HEK293 (cell line): ENCODE data around the gene LAG3.

Experiments
- CTCF ChIA-PET: fragments of 350-600 bp; formaldehyde crosslinking; extraction: SDS; loops from one replicate; lab custom pipeline; 2021; ENCODE audit warnings: antibody characterized with exemption; lab: Yijun Ruan, JAX
- POLR2A ChIA-PET: fragments of 300-600 bp; formaldehyde crosslinking; extraction: SDS; loops from one replicate; lab custom pipeline; 2020; ENCODE audit warnings: antibody characterized with exemption, inconsistent platforms; lab: Yijun Ruan, JAX
- H3K27ac ChIP-seq: fragments of 200-500 bp; sonication (Bioruptor generic); 2 replicates; pipeline ENCODE4 v1.5.1; 2014; ENCODE audit warnings: low read depth, low read length, control low read depth, inconsistent platforms; ENCODE audit errors: extremely low read depth
- H3K36me3 ChIP-seq, 2 experiments: fragments of 200-500 bp in 1 of 2; sonication (Bioruptor generic) in 1 of 2; 1 replicate in 1 of 2; 2 replicates in 1 of 2; pipeline ENCODE4 v1.5.1; 2014 to 2017; ENCODE audit warnings: inconsistent platforms in 2 of 2, low read length in 2 of 2; ENCODE audit not compliant: control insufficient read depth in 2 of 2, insufficient read depth in 1 of 2
- H3K4me1 ChIP-seq: fragments of 200-500 bp; sonication (Bioruptor generic); 2 replicates; pipeline ENCODE4 v1.5.1; 2014; ENCODE audit warnings: mild to moderate bottlenecking, low read length, inconsistent platforms; ENCODE audit not compliant: control insufficient read depth, insufficient read depth
- H3K4me3 ChIP-seq: 2 replicates; pipeline ENCODE4 v1.5.1; 2011; ENCODE audit warnings: low read depth, mild to moderate bottlenecking, control low read depth, low read length, moderate library complexity
- H3K9me3 ChIP-seq: fragments of 200-500 bp; sonication (Bioruptor generic); 2 replicates; pipeline ENCODE4 v1.5.1; 2014; ENCODE audit warnings: low read depth, low read length, inconsistent platforms; ENCODE audit not compliant: control insufficient read depth, insufficient read depth
- GLIS2 ChIP-seq: fragments of 450-650 bp; formaldehyde crosslinking; IDR thresholded peaks from 2 replicates; pipeline ENCODE4 v1.5.1; 2016; ENCODE audit warnings: missing biosample characterization, missing genetic modification characterization
- SP2 ChIP-seq: fragments of 450-650 bp; formaldehyde crosslinking; IDR thresholded peaks from 2 replicates; pipeline ENCODE4 v1.5.1; 2016; ENCODE audit warnings: missing biosample characterization, missing genetic modification characterization
- ZBTB21 ChIP-seq: fragments of 450-650 bp; formaldehyde crosslinking; IDR thresholded peaks from 2 replicates; pipeline ENCODE4 v1.5.1; 2017; ENCODE audit warnings: missing biosample characterization, missing genetic modification characterization
- ZNF114 ChIP-seq: fragments of 450-650 bp; formaldehyde crosslinking; IDR thresholded peaks from 2 replicates; pipeline ENCODE4 v1.5.0; 2017; ENCODE audit warnings: missing biosample characterization, missing genetic modification characterization
- ZNF2 ChIP-seq: fragments of 450-650 bp; formaldehyde crosslinking; IDR thresholded peaks from 2 replicates; pipeline ENCODE4 v1.5.1; 2016; ENCODE audit warnings: missing biosample characterization, missing genetic modification characterization
- ZNF266 ChIP-seq: fragments of 450-650 bp; formaldehyde crosslinking; IDR thresholded peaks from 2 replicates; pipeline ENCODE4 v1.5.1; 2016; ENCODE audit warnings: missing biosample characterization, missing genetic modification characterization, low read depth
- ZNF366 ChIP-seq: fragments of 450-650 bp; formaldehyde crosslinking; conservative IDR thresholded peaks from 2 replicates; pipeline ENCODE4 v1.5.1; 2016; ENCODE audit warnings: missing biosample characterization, missing genetic modification characterization
- ZNF391 ChIP-seq: fragments of 450-650 bp; formaldehyde crosslinking; IDR thresholded peaks from 2 replicates; pipeline ENCODE4 v1.5.1; 2016; ENCODE audit warnings: low read depth, missing biosample characterization, missing genetic modification characterization, borderline replicate concordance
- ZNF510 ChIP-seq: fragments of 450-650 bp; formaldehyde crosslinking; IDR thresholded peaks from 2 replicates; pipeline ENCODE4 v1.5.1; 2018; ENCODE audit warnings: mild to moderate bottlenecking, missing genetic modification characterization, missing biosample characterization; ENCODE audit not compliant: insufficient replicate concordance
- ZNF548 ChIP-seq: fragments of 450-650 bp; formaldehyde crosslinking; IDR thresholded peaks from 2 replicates; pipeline ENCODE4 v1.5.1; 2016; ENCODE audit warnings: missing biosample characterization, missing genetic modification characterization
- ZNF600 ChIP-seq: fragments of 450-650 bp; formaldehyde crosslinking; IDR thresholded peaks from 2 replicates; pipeline ENCODE4 v1.5.1; 2016; ENCODE audit warnings: missing biosample characterization, missing genetic modification characterization
- ZNF621 ChIP-seq: fragments of 450-650 bp; formaldehyde crosslinking; IDR thresholded peaks from 2 replicates; pipeline ENCODE4 v1.5.1; 2017; ENCODE audit warnings: missing biosample characterization, missing genetic modification characterization
- ZNF776 ChIP-seq: fragments of 450-650 bp; formaldehyde crosslinking; IDR thresholded peaks from 2 replicates; pipeline ENCODE4 v1.5.0; 2017; ENCODE audit warnings: missing biosample characterization, missing genetic modification characterization, borderline replicate concordance
- ZNF830 ChIP-seq: fragments of 450-650 bp; IDR thresholded peaks from 2 replicates; pipeline ENCODE4 v1.5.0; 2018; ENCODE audit warnings: missing biosample characterization, missing genetic modification characterization, low read depth, mild to moderate bottlenecking, moderate library complexity
- TF ChIP-seq, protein P1 (sequence below): fragments of 450-650 bp; formaldehyde crosslinking; IDR thresholded peaks from 2 replicates; pipeline ENCODE4 v1.5.1; 2016; ENCODE audit warnings: missing biosample characterization, missing genetic modification characterization
- TF ChIP-seq, protein P2 (sequence below): fragments of 450-650 bp; formaldehyde crosslinking; IDR thresholded peaks from 2 replicates; pipeline ENCODE4 v1.5.1; 2017; ENCODE audit warnings: missing biosample characterization, mild to moderate bottlenecking, missing genetic modification characterization, moderate library complexity
- TF ChIP-seq, protein P3 (sequence below): fragments of 450-650 bp; formaldehyde crosslinking; IDR thresholded peaks from 2 replicates; pipeline ENCODE4 v1.5.1; 2016; ENCODE audit warnings: missing biosample characterization, missing genetic modification characterization
- TF ChIP-seq, protein P4 (sequence below): fragments of 450-650 bp; formaldehyde crosslinking; IDR thresholded peaks from 2 replicates; pipeline ENCODE4 v1.5.1; 2016; ENCODE audit warnings: missing biosample characterization, missing genetic modification characterization
- TF ChIP-seq, protein P5 (sequence below): fragments of 450-650 bp; IDR thresholded peaks from 2 replicates; pipeline ENCODE4 v1.5.1; 2018; ENCODE audit warnings: missing biosample characterization, missing genetic modification characterization

LAG3 gene

DNA sequence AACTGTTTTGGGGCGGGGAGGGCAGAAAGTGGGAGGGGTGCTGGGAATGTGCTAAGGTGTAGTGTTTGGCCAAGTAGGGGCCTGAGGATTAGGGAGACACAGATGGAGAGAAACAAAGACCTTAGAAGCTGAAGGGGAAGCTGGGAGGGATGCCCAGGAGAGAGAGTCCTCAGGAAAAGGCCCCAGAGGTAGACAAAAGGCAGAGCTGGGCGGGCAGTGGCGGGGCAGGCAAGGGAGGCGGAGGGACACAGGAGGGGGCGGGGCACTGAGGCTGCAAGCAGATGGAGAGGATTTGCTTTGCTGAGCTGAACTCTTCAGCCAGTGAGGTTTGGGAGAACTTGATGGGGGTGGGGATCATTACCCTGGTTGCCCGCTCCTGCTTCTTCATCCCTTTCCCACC is 3.3 kb upstream of the LAG3 start (continued):
- TF ChIP-seq, protein P1, sequence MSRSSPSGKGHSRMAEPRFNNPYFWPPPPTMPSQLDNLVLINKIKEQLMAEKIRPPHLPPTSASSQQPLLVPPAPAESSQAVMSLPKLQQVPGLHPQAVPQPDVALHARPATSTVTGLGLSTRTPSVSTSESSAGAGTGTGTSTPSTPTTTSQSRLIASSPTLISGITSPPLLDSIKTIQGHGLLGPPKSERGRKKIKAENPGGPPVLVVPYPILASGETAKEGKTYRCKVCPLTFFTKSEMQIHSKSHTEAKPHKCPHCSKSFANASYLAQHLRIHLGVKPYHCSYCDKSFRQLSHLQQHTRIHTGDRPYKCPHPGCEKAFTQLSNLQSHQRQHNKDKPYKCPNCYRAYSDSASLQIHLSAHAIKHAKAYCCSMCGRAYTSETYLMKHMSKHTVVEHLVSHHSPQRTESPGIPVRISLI (tag by site-specific recombination) = no peak
- TF ChIP-seq ZNF600 (tag by site-specific recombination) (no peak), SP2 (peak; percentile 70; the same call in 1 of the 2 replicates), GLIS2 (no peak), ZNF830 (no peak)
- TF ChIP-seq, protein P2, sequence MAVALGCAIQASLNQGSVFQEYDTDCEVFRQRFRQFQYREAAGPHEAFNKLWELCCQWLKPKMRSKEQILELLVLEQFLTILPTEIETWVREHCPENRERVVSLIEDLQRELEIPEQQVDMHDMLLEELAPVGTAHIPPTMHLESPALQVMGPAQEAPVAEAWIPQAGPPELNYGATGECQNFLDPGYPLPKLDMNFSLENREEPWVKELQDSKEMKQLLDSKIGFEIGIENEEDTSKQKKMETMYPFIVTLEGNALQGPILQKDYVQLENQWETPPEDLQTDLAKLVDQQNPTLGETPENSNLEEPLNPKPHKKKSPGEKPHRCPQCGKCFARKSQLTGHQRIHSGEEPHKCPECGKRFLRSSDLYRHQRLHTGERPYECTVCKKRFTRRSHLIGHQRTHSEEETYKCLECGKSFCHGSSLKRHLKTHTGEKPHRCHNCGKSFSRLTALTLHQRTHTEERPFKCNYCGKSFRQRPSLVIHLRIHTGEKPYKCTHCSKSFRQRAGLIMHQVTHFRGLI (tag by site-specific recombination) = no peak

DNA sequence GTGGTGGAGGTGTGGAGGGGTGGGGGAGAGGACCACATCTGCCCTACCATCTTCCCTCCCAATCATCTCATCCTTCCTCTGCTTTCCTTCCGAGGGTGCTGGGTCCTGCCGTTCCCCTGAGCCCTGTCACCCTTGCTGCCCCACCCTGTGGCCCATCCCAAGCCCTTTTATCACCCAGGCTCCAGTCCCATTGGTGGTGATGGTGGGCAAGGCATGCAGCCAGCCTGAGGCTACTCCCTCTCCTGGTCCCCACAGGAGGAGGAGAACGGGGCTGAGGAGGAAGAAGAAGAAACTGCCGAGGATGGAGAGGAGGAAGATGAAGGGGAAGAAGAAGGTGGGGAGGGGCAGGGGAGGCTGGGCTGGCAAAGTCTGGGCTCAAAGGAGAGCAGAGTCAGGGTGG is 2.7 kb upstream of the LAG3 start:
- Histone ChIP-seq H3K4me1 (peaks cover 25% of the 10 kb centered on the region), H3K27ac (no peak overlapping the region), H3K36me3 (peaks cover 11 to 26% of the 10 kb centered on the region in 2 experiments; a peak in 2 of 3 replicates), H3K4me3 (no peak overlapping the region), H3K9me3 (no peaks in the 10 kb centered on the region)
- ChIA-PET POLR2A (interaction anchor here (0.7 to 4.7 kb wide), 6 partner anchors 9 to 235 kb away, joined by 3 to 42 read pairs (median 4); partner anchors contain the start of genes COPS7A, GAPDH, GPR162 and MLF2), CTCF (interaction anchor here (0.6 to 7.8 kb wide), 4 partner anchors 10 to 99 kb away, joined by 4 to 140 read pairs (median 38); partner anchors contain the start of gene MLF2)
- TF ChIP-seq ZNF366 (tag by site-specific recombination) (0 out of 2 replicates have a peak, but pooled peaks have one; percentile 9), ZBTB21 (tag by site-specific recombination) (no peak), ZNF2 (tag by site-specific recombination) (no peak), ZNF114 (tag by site-specific recombination) (no peak), ZNF776 (no peak)
- TF ChIP-seq, protein P3, sequence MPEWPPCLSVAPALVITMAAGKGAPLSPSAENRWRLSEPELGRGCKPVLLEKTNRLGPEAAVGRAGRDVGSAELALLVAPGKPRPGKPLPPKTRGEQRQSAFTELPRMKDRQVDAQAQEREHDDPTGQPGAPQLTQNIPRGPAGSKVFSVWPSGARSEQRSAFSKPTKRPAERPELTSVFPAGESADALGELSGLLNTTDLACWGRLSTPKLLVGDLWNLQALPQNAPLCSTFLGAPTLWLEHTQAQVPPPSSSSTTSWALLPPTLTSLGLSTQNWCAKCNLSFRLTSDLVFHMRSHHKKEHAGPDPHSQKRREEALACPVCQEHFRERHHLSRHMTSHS = no peak

DNA sequence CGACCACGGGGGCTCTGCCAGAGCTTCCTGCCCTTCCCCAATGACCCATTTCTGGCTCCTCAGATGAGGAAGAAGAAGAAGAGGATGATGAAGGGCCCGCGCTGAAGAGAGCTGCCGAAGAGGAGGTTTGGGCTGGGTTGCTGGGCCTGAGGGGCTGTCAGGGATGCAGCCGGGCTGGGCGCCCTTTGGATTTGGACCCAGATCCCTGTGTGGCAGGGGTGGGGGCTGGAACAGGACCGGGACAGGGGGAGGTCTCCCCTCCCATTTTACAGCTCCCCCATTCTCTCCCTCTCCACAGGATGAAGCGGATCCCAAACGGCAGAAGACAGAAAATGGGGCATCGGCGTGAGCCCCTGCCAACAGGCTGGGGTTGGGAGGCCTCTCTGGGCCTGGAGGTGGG is 2.2 kb upstream of the LAG3 start:
- peaks cover 11 to 26% of the 10 kb centered on the region in 2 experiments; a peak in 2 of 3 replicates for H3K36me3 ChIP-seq
- ChIA-PET POLR2A (interaction anchor here (1.6 to 4.7 kb wide), 2 partner anchors 17 to 46 kb away, joined by 6 to 42 read pairs; partner anchors contain the start of genes COPS7A and MLF2), CTCF (interaction anchor here (7.8 kb wide), 1 partner anchor 16 kb away, joined by 140 read pairs; the partner anchor contains the start of gene MLF2)
- TF ChIP-seq, protein P4, sequence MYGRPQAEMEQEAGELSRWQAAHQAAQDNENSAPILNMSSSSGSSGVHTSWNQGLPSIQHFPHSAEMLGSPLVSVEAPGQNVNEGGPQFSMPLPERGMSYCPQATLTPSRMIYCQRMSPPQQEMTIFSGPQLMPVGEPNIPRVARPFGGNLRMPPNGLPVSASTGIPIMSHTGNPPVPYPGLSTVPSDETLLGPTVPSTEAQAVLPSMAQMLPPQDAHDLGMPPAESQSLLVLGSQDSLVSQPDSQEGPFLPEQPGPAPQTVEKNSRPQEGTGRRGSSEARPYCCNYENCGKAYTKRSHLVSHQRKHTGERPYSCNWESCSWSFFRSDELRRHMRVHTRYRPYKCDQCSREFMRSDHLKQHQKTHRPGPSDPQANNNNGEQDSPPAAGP (tag by site-specific recombination) = no peak
- TF ChIP-seq, protein P5, sequence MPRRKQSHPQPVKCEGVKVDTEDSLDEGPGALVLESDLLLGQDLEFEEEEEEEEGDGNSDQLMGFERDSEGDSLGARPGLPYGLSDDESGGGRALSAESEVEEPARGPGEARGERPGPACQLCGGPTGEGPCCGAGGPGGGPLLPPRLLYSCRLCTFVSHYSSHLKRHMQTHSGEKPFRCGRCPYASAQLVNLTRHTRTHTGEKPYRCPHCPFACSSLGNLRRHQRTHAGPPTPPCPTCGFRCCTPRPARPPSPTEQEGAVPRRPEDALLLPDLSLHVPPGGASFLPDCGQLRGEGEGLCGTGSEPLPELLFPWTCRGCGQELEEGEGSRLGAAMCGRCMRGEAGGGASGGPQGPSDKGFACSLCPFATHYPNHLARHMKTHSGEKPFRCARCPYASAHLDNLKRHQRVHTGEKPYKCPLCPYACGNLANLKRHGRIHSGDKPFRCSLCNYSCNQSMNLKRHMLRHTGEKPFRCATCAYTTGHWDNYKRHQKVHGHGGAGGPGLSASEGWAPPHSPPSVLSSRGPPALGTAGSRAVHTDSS (tag by site-specific recombination) = peak; percentile 88
- no peak for TF ChIP-seq ZNF548 (tag by site-specific recombination)
- no peak for TF ChIP-seq ZNF266
- TF ChIP-seq ZNF621 = no peak
- no peak for TF ChIP-seq ZNF391 (tag by site-specific recombination)
- no peak for TF ChIP-seq ZNF510 (tag by site-specific recombination)
- no peak overlapping the region for H3K4me3 ChIP-seq
- H3K27ac ChIP-seq = no peak overlapping the region
- H3K4me1 ChIP-seq = peaks cover 20% of the 10 kb centered on the region
- no peaks in the 10 kb centered on the region for H3K9me3 ChIP-seq
